Measurements from ENCODE around the gene PMF1.
"Not testable (repeated sequence)": the region's sequence is repeated elsewhere in the genome, so short reads cannot be mapped to it uniquely, and the experiment has no call there.

The PMF1 gene, protein sequence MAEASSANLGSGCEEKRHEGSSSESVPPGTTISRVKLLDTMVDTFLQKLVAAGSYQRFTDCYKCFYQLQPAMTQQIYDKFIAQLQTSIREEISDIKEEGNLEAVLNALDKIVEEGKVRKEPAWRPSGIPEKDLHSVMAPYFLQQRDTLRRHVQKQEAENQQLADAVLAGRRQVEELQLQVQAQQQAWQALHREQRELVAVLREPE

DNA sequence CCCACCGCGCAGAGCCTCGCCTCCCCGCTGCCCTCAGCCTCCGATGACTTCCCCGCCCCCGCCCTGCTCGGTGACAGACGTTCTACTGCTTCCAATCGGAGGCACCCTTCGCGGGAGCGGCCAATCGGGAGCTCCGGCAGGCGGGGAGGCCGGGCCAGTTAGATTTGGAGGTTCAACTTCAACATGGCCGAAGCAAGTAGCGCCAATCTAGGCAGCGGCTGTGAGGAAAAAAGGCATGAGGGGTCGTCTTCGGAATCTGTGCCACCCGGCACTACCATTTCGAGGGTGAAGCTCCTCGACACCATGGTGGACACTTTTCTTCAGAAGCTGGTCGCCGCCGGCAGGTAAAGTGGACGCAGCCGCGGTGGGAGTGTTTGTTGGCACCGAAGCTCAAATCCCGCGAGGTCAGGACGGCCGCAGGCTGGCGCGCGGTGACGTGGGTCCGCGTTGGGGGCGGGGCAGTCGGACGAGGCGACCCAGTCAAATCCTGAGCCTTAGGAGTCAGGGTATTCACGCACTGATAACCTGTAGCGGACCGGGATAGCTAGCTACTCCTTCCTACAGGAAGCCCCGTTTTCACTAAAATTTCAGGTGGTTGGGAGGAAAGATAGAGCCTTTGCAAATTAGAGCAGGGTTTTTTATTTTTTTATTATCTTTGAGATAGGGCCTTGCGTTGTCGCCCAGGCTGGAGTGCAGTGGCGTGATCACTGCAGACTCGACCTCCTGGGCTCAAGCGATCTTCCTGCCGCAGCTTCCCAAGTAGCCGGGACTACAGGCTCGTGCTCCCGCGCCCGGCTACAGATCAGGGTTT is at the start of gene PMF1:
PMF1 (plus strand) TSS at position 175 of the 811 bp plus-strand sequence; CDS start at position 184, 9 bp downstream.
- DNase-seq (ENCODE audit: low spot score) = peak; percentile 98

DNA sequence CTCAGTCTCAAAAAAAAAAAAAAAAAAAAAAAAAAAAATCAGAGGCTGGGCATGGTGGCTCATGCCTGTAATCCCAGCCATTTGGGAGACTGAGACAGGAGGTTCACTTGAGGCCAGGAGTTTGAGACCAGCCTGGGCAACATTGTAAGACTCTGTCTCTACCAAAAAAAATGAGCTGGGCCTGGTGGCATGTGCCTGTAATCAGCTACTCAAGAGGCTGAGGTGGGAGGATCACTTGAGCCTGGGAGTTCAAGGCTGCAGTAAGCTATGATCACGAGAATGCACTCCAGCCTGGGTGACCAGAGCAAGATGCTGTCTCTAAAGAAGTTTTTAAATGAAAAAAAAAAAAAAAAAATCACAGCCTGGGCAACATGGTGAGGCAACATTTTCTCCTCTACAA is 49.1 kb upstream of the PMF1 start:
- no peak for DNase-seq (ENCODE audit: low spot score)

DNA sequence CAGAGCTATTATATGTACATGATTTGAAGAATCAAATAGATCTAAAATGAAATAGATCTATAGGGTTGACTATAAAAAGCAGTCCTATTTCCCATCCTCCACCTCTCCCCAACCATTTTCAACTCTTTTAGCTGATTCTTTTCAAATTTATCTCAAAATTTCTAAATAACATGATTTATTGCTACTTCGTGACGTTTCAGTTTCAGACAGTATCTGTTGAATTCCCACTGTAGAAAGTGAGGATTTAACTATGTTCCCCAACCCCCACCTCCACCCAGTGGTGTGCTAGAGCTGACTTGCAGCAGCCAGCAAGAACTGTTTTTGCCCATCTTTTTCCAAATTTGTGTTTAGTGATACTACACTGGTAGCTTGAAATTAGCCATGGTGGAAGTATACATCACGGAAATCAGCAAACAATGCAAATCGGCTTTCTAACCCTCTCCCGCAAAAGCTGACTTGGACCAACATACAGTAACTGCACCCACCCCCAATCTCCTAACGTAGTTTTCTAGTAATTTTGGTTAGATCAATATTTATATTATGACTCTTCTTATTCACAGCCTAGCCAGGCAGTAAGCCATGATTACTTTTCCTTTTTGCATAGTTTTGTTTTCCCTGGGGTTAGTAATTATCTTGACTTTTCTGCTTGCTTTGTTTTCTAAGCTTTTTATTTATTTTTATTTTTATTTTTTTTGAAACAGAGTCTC is 48.5 kb upstream of the PMF1 start:
- no peak for DNase-seq (ENCODE audit: low spot score)

DNA sequence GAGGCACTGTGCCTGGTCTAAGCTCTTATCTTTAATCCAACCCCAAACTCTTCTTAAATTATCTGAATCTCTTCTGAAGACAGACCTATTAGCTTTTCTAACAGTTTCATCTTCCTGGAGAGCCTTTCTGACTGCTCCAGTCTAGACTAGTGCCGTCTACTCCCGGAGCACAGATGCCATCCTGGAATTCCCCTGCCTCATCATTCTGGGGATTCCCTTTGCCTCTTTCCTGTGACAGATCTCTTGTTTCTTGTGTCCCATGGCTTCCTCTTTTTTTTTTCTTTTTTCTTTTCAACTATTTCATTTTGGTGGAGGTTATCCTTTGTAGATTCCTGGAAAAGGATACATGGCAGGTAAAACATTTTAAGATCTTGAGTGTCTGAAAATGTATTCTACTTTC is 47.7 kb upstream of the PMF1 start:
- no peak for DNase-seq (ENCODE audit: low spot score)

DNA sequence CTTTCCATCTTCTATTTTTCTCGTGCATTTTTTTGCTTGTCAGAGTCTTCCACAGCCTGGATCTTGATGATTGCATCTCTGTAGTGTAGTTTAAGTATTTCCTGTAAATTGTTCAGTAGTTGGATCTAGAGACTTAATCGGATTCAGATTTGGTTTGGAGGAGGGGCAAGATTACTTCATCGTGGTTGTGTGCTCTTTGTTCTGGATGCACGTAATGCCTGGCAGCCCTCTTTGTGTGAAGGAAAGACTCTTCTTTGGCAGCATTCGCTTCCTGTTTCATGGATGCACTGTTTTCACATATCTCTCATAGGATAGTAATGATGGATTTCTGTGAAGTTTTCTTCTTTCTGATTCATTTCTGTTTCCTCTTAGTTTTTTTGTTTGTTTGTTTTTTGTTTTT is 45.3 kb upstream of the PMF1 start:
- no peak for DNase-seq (ENCODE audit: low spot score)

DNA sequence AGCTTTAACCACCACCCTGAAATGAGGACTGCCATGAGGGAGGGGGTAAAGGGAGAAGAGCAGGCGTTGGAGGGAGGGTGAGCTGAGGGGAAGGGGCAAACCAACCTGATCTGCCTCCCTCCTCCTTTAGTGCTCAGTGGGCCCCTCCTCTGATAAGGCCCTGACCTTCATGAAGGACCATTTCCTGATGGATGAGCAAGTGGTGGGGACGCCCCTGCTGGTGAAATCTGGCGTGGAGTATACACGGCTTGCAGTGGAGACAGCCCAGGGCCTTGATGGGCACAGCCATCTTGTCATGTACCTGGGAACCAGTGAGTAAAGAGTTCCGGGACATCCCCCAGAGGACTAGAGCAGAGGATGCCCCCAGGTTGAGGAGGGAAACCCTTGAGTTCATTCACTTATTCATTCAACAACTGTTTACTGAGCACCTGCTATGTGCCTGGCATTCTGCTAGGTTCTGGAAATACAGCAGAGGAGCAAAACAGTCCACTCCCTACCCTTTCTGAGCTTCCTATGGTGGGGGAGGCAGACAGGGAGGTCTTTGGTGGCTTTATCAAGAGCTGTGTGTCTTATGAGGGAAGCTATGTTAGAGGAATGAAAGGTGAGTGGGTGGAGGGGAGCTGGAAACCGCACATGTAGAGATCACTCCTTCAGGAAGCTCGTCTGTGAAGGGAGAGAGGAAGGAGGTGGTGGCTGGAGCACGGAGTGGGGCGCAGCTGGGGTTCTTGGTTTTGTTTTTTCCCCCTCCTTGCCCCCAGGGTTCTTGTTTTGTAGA is 39.9 kb upstream of the PMF1 start:
- DNase-seq (ENCODE audit: low spot score) = no peak

DNA sequence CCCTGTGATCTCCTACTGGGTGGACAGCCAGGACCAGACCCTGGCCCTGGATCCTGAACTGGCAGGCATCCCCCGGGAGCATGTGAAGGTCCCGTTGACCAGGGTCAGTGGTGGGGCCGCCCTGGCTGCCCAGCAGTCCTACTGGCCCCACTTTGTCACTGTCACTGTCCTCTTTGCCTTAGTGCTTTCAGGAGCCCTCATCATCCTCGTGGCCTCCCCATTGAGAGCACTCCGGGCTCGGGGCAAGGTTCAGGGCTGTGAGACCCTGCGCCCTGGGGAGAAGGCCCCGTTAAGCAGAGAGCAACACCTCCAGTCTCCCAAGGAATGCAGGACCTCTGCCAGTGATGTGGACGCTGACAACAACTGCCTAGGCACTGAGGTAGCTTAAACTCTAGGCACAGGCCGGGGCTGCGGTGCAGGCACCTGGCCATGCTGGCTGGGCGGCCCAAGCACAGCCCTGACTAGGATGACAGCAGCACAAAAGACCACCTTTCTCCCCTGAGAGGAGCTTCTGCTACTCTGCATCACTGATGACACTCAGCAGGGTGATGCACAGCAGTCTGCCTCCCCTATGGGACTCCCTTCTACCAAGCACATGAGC is 36.1 kb upstream of the PMF1 start:
- DNase-seq (ENCODE audit: low spot score) = no peak

DNA sequence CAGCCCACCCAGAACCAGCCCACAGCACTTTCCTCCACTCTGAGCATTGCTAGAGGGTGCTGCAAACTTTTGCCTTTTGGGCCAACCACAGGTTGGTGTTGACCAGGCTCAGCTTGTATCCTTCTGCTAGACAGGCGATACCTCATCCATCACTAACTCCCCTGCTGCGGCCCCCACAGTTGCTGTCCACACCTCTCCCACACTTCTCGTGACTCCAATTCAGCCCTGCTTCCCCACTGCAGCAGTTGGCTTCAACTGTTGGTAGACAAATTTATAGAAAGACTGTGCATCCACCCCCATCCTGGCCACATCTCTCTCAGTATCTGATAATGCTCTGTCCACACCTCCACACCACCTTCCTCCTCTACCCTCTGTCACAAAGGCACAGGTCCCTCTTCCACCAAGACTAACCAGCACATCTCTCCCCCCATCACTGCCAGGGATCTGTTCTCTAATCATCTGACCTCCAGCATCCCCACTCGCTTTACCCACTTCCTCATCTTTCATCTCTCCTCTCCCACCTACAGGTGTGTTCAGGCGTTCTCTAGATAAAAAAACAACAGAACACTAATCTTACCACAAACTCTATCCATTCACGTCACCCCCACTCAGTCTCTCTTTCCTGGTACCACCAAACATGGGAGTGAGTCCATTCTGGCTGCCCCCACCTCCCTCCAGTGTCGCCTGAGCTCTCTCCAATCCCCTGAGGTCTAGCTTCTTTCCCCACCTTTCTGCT is 34.7 kb upstream of the PMF1 start:
- DNase-seq (ENCODE audit: low spot score) = no peak

DNA sequence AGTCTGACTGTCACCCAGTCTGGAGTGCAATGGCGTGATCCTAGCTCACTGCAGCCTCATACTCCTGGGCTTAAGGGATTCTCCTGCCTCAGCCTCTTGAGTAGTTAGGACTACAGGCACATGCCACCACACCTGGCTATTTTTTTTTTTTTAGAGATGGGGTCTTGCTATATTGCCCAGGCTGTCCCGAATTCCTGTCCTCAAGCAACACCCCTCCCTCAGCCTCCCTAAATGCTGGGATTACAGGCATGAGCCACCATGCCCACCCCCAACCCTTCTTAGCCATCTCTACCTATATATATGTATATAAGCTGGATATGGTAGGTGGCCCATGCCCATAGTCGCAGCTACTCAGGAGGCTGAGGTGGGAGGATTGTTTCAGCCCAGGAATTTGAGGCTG is 32.3 kb upstream of the PMF1 start:
- DNase-seq (ENCODE audit: low spot score) = no peak

DNA sequence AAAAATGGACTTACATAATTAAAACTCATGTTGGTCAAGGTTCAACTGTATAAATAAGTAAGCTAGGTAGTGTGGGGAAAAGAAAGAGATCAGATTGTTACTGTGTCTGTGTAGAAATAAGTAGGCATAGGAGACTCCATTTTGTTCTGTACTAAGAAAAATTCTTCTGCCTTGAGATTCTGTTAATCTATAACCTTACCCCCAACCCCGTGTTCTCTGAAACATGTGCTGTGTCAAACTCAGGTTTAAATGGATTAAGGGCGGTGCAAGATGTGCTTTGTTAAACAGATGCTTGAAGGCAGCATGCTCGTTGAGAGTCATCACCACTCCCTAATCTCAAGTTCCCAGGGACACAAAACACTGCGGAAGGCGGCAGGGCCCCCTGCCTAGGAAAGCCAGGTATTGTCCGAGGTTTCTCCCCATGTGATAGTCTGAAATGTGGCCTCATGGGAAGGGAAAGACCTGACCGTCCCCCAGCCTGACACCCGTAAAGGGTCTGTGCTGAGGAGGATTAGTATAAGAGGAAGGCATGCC is 31.3 kb upstream of the PMF1 start:
- not testable (repeated sequence) for DNase-seq (ENCODE audit: low spot score)

DNA sequence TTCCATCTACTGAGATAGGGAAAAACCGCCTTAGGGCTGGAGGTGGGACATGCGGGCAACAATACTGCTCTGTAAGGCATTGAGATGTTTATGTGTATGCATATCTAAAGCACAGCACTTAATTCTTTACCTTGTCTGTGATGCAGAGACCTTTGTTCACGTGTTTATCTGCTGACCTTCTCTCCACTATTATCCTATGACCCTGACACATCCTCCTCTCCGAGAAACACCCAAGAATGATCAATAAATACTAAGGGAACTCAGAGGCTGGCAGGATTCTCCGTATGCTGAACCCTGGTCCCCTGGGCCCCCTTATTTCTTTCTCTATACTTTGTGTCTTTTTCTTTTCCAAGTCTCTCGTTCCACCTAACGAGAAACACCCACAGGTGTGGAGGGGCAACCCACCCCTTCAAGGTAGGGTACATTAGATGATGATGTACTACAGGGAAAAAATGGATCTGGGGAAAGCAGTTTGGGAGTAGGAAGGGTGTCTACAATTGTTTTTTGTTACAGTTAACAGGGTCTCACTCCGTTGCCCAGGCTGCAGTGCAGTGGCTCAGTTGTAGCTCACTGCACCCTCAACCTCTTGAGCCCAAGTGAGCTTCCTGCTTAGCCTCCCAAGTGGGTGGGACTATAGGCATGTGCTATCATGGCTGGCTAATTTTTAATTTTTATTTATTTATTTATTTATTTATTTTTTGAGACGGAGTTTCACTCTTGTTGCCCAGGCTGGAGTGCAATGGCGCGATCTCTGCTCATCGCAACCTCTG is 30.6 kb upstream of the PMF1 start:
- not testable (repeated sequence) for DNase-seq (ENCODE audit: low spot score)

DNA sequence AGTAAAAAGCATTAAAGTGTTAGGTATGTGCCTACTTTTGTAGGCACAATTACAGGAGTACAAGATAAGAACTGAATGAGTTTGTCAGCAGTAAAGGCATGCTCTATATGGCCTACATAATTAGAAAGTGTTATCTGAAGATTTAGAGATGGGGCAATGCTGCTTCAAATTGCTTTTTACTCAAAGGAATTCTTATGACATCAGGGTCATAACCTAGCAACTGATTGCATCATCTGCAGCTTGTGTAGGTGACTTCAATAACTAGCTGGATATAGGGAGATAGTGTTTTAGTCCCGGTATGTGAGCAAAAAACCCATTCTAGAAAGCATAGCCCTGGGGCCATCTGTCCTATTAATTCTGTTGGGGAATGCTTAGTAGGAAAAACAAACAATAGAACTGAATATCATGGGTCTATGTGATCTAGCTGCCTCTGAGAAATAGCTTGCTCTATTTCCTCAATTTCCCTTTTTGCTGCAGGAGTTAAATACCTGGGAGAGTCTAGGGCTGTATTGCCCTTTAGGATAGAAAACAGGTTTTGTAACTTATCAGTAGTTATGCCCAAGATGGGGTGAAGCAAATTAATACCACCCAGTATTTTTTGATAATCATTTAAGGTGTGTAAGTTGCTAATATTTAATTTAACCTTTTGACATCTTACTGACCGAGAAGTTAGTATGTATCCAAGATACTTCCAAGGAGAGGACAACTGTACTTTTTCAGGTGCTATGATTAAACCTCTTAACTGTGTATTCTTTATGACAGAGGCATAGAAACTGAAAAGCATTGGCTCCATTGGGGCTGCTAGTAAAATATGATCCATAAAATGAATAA is 26.2 kb upstream of the PMF1 start:
- not testable (repeated sequence) for DNase-seq (ENCODE audit: low spot score)

DNA sequence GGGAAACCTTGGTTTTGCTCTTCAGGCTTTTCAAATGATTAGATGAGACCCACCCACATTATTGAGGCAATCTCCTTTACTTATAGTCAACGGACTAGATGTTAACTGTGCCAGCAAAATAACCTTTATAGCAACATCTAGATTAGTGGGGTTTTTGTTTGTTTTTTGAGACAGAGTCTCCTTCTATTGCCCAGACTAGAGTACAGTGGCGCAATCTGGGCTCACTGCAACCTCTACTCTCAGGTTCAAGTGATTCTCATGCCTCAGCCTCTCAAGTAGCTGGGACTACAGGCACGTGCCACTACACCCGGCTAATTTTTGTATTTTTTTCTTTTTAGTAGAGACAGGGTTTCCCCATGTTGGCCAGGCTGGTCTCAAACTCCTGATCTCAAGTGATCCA is 22.5 kb upstream of the PMF1 start:
- DNase-seq (ENCODE audit: low spot score) = not testable (repeated sequence)

DNA sequence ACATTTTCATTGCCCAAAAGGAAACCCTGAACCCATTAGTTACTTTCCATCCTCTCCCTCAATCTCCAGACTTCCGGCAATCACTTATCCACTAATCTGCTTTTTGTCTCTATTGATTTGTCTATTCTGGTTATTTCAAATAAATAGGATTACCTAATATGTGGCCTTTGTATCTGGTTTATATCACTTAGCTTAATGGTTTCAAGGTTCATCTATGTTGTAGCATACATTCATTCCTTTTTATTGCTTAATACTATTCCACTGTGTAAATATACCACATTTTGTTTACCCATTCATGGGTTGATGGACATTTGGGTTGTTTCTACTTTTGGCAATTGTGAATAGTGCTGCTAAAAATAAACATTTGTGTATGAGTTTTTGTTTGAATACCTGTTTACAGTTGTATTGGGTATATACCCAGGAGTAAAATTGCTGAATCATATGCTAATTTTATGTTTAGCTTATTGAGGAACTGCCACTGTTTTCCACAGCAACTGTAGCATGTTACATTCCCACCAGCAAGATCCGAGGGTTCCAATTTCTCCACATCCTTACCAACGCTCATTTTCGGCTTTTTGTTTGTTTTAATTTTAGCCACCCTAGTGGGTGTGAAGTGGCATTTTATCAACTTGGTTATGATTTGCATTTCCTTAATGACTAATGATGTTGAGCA is 21.4 kb upstream of the PMF1 start:
- DNase-seq (ENCODE audit: low spot score) = no peak

DNA sequence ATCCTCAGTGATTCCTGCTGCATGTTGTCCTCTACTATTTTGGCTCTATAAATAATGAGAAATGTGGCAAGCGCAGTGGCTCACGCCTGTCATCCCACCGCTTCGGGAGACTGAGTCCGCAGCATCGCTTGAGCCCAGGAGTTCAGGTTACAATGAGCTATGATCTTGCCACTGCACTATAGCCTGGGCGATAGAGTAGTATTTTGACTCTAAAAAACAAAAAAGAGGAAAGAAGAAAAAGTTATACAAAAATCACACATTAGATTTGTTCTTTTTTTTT is 19.7 kb upstream of the PMF1 start:
- DNase-seq (ENCODE audit: low spot score) = no peak

DNA sequence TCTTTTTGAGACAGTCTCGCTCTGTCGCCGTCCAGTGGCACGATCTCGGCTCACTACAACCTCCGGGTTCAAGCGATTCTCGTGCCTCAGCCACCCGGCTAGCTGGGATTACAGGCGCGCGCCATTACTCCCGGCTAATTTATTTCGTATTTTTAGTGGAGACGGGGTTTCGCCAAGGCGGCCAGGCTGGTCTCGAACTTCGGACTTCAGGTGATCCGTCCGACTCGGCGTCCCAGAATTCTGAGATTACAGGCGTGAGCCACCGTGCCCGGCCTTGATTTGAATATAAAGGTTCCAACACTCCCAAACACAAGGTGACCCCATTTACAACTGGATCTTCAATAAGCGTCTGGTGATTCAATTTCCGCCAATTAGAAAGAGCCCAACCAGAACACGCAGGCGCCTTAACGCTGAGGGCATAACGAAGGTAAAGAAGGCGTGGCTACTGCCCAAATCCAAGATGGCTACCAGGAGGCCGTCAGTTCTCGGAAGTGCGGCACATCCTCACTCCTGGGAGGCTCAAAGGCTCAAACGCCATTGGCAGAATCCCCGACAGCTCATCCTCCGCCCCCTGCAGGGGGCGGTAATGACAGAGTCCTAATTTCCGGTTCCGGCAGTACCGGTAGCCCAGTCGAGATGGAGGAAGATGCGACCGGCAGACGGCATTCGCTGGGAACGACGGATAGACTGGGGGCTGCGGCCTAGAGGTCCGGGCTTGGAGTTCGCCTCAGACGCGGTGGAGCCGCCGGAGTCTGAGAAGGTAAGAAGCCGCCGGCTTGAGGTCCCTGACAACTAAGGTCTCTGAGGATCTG is 19.1 kb upstream of the PMF1 start, which contains the start of gene SLC25A44:
SLC25A44 (plus strand) TSS at position 617 of the 812 bp plus-strand sequence. CDS start 5,744 bp downstream, outside the sequence.
- DNase-seq (ENCODE audit: low spot score) = peak; percentile 96

DNA sequence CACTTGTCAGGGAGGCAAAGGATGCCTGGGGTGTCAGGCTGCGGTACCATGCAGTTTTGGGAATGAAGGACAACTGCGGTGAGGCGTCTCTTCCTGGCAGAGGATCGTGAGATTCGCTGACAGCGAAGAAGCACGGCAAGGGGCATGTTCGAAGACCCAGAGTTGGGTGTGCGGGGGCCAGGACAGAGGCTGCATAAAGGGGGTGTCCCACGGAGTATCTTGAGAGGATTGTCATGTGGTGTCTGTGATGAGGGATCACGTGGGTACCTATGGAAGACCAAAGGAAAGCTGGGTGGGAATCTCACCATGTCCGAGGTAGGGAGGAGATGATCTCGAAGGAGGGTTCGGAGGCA is 18.5 kb upstream of the PMF1 start:
- no peak for DNase-seq (ENCODE audit: low spot score)

DNA sequence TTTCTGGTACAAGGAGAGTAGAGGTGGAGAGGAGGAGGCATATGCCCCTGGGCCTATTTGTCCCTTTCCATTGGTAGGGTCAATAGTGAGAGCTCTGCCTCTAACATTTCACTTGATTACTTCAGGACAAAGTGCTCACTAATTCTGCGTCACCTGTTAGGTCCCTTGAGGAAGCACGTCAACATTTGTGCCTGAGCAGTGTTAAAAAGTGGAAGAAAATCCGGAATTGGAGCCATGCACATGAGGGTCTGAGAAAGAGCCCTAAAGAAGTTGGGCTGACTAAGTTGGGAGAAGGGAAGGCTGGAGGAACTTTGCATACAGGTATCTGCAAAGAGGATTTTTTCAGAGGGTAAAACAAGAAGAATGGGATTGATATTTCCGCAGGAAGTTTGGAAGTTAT is 17.0 kb upstream of the PMF1 start:
- DNase-seq (ENCODE audit: low spot score) = no peak

All from left forelimb (tissue), 1 donor.